Hair follicular keratinocyte (primary cell): ENCODE results near the gene CKAP2L. TPM values are rescaled to one million over a fixed set of nuclear protein-coding genes. Genes with fewer than 3 reads are reported as not detected.

Experiments used
- total RNA-seq: library from RNA; depleted of rRNA; stranded (reverse); fragments of >200 nt; gene quantifications from 2 replicates; pipeline ENCODE4 v1.2.3, GENCODE V29; 2015

The CKAP2L gene, protein sequence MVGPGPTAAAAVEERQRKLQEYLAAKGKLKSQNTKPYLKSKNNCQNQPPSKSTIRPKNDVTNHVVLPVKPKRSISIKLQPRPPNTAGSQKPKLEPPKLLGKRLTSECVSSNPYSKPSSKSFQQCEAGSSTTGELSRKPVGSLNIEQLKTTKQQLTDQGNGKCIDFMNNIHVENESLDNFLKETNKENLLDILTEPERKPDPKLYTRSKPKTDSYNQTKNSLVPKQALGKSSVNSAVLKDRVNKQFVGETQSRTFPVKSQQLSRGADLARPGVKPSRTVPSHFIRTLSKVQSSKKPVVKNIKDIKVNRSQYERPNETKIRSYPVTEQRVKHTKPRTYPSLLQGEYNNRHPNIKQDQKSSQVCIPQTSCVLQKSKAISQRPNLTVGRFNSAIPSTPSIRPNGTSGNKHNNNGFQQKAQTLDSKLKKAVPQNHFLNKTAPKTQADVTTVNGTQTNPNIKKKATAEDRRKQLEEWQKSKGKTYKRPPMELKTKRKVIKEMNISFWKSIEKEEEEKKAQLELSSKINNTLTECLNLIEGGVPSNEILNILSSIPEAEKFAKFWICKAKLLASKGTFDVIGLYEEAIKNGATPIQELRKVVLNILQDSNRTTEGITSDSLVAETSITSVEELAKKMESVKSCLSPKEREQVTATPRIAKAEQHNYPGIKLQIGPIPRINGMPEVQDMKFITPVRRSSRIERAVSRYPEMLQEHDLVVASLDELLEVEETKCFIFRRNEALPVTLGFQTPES
- total RNA-seq: 11.3 and 21.2 TPM in 2 replicates

DNA sequence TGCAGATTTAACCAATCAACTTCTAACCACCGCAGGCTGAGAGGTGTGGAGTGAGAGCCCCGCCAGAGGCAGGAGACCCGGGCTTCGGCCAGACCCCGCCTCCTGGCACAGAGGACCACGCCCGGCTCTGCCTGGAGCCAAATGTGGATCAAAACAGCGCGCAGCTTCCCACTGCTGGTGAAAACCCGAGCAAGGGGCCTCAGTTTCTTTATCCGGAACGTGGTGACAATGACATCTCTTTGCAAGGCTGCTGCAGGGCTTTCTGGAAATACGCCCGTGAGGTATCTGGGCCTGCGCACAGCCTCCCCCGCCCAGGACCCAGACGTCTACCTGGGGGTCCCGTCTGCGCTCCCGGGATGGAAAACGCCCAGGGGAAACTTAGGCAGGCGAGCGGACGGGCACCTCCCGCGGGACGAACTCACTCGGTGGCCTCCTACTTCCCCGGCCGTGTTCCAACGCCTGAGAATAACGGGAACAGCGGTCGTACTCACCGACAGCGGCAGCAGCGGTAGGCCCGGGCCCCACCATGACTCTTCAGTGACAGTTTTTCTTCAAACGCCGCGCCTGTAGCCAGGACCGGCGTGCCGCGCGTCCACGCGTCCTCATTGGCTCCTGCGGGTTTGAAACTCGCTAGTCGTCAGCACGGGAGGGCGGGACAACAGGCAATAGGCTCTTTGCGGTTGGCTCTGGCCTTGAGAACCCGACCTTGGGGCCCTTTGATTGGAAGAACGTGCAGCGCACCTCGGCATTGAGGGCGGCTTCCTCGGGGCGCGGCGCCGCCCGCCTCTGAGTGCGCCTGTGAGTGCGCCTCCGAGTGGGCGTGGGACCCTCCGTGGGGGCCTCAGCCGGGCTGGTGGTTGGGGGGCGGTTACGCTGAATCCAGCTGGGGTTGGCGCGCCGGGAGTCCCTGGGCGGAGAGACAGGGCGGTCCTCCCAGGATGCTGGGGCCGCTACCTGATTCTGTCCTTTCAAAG, at the start of gene CKAP2L:
Gene CKAP2L (minus strand): TSS at position 539 of the 974 bp plus-strand sequence. CDS start 11 bp downstream, at position 528.

DNA sequence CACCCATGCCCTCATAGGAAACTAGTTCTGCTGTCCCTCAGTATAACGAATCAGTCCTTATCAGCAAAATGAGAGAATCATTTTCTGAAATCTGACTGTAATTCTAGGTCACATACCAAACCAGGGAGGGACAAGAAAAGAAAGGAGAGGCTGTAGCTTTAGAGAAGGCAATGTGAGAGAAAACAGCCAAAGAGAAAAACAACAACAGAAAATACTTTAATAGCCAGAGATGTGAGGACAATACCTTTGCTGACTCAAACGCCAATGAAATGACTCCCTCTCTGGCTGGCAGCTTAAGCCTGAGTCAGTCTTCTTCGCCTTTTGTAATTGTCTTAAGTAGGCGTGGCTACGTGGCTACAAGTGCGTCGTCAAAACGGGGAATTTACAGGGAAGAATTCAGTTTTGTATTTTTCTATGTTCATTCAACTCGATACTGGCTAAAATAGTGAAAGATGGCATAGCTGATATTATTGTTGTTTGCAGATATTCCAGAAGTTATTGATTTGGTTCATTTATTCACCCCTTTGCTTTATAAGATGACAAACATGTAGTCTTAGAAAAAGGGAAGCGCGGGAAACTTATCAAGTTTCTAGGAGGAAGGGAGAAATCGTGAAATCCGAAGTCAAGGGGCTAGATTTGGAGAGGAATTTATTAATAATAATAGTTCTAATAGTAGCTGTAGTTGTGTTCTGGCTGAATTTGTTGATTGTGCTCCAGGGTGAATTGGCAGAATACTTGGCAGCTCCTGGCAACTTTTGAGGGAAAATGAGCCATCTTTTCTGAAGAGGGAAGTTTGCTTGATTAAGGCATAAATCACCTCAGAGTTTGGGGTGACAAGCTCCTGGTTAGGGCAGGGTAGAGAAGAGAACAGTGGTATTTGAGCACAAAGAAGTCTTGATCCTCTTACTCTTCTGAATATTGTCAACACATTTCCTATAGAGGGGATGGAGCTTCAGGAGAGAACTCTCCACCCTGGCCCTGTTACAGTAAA, 20.1 kb upstream of the CKAP2L start, which contains the start of gene IL1A:
Gene IL1A (minus strand): TSS at position 295 of the 991 bp plus-strand sequence. CDS start 723 bp downstream, outside the sequence.

DNA sequence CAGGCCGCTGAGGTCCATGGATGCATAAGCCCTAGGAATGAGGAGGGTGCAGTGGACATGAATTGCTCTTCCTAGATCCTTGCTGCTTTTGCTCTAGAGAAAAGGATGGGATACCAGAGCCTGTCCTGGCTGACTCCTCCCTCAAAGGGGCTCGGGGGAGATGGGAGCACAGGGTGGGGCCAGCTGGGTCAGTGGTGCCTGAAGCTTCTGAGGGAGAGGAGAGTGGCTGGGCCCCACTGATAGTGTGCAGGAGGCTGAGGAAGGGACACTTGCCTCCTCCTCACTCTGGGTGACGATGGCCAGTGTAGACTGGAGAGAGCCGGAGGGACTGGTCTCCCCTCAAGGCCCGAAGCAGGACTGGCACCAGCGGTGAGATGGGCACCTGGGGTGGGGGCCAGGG, 43.6 kb downstream of the CKAP2L start, which contains the start of gene NT5DC4:
Gene NT5DC4 (plus strand): TSS at position 236 of the 400 bp plus-strand sequence. CDS start 60 bp downstream, at position 296.

Other genes starting within 250 kb of the CKAP2L start
- 13.4 and 19.6 TPM in 2 replicates for gene POLR1B, start 222.1 kb downstream of the CKAP2L start, total RNA-seq
- 34.8 and 39.6 TPM in 2 replicates for gene CHCHD5, start 180.0 kb downstream of the CKAP2L start, total RNA-seq
- 87.7 and 102 TPM in 2 replicates for gene SLC20A1, start 118.7 kb downstream of the CKAP2L start, total RNA-seq
- not detected in 2 replicates for gene NT5DC4, start 43.6 kb downstream of the CKAP2L start, total RNA-seq
- 305 and 483 TPM in 2 replicates for gene IL1A, start 19.9 kb upstream of the CKAP2L start, total RNA-seq
- gene IL1B, start 72.2 kb upstream of the CKAP2L start, total RNA-seq: 199 and 298 TPM in 2 replicates
- not detected in 2 replicates for gene IL37, start 146.6 kb upstream of the CKAP2L start, total RNA-seq
- gene IL36G, start 213.4 kb upstream of the CKAP2L start, total RNA-seq: 5.0 and 9.3 TPM in 2 replicates
- gene IL36A, start 240.8 kb upstream of the CKAP2L start, total RNA-seq: not detected in 2 replicates